Measurements from ENCODE around the gene EDC4. TPM values are rescaled to one million over a fixed set of nuclear protein-coding genes. Genes with fewer than 3 reads are reported as not detected.
"Not testable (repeated sequence)": the region's sequence is repeated elsewhere in the genome, so short reads cannot be mapped to it uniquely, and the experiment has no call there.

The EDC4 gene
- total RNA-seq, 1 donor from 2014 or later = 102 TPM

- Mint-ChIP-seq H3K9me3 (no peaks in the 10 kb centered on the region), H3K27ac (peak overlapping the region; percentile 4), H3K27me3 (ENCODE audit: low read depth) (no peaks in the 10 kb centered on the region)
Measured at GRCh38 chr16:67856927-67857546, 15.8 kb upstream of the EDC4 start.

GRCh38 chr16:67857547-67858233, 15.2 kb upstream of the EDC4 start:
- peak overlapping the region; percentile 49 for H3K27ac Mint-ChIP-seq
- no peaks in the 10 kb centered on the region for H3K9me3 Mint-ChIP-seq
- H3K36me3 Mint-ChIP-seq (ENCODE audit: low read depth) = peaks cover 17% of the 10 kb centered on the region
- no peak overlapping the region for H3K4me3 Mint-ChIP-seq (ENCODE audit: low read depth)
- intact Hi-C loops (cut with micrococcal nuclease) = no loop called here
- H3K4me1 Mint-ChIP-seq (ENCODE audit: low read depth) = peaks cover 8% of the 10 kb centered on the region
- no peaks in the 10 kb centered on the region for H3K27me3 Mint-ChIP-seq (ENCODE audit: low read depth)
- no peak for DNase-seq (ENCODE audit: low spot score)

More at GRCh38 chr16:67856927-67857546, 15.8 kb upstream of the EDC4 start:
- DNase-seq (ENCODE audit: low spot score) = no peak
- H3K4me1 Mint-ChIP-seq (ENCODE audit: low read depth) = peaks cover 8% of the 10 kb centered on the region
- peaks cover 17% of the 10 kb centered on the region for H3K36me3 Mint-ChIP-seq (ENCODE audit: low read depth)
- intact Hi-C loops (cut with micrococcal nuclease) = no loop called here
- no peak overlapping the region for H3K4me3 Mint-ChIP-seq (ENCODE audit: low read depth)

- H3K27me3 Mint-ChIP-seq (ENCODE audit: low read depth) = no peaks in the 10 kb centered on the region
- H3K27ac Mint-ChIP-seq = peak overlapping the region; percentile 45
- H3K9me3 Mint-ChIP-seq = no peaks in the 10 kb centered on the region
- H3K4me1 Mint-ChIP-seq (ENCODE audit: low read depth) = peaks cover 8% of the 10 kb centered on the region
- no peak overlapping the region for H3K4me3 Mint-ChIP-seq (ENCODE audit: low read depth)
- no peak for DNase-seq (ENCODE audit: low spot score)
- peaks cover 17% of the 10 kb centered on the region for H3K36me3 Mint-ChIP-seq (ENCODE audit: low read depth)
- intact Hi-C loops (cut with micrococcal nuclease) = no loop called here
Measured at GRCh38 chr16:67858500-67858899, 14.4 kb upstream of the EDC4 start.

DNA sequence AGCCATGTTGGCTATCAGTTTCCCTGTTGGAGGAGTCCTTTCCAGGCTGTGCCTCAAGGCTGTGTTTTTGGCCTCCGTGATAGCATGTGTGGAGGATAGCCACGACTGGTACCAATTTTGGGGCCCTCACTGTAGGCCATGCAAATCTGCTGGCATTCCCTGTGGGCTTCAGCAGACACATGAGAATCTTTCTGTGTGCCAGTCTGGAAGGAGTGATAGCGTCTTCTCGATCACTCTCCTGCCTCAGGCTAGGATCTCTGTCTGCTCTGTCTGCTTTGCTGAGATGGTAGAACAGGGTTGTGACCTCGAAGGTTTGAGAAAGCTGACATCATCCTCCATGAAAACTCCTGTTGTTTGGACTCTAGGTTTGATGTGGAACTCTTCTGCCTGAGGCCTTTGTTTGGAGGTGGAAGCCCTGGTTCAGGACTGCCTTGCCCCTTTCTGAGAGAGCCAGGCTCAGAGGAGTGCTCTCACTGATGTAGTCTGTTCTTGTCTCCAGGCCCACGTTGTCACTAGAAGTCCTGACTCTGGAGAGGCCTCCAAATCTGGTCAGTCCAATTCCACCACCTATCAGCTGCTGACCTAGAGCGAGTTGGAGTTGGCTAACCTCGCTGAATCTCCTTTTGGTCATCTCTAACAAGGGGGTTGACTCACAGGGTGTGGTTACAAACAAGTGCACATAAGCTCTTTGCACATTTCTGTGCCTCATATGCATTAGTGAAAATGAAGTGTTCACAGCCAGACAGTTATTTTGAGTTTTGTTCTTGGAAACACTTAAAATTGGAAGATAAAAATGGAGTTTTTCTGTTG, 12.1 kb upstream of the EDC4 start:
- Mint-ChIP-seq H3K4me1 (ENCODE audit: low read depth) (peaks cover 8% of the 10 kb centered on the region), H3K27me3 (ENCODE audit: low read depth) (no peaks in the 10 kb centered on the region), H3K9me3 (no peaks in the 10 kb centered on the region), H3K27ac (no peak overlapping the region), H3K36me3 (ENCODE audit: low read depth) (peaks cover 24% of the 10 kb centered on the region), H3K4me3 (ENCODE audit: low read depth) (no peak overlapping the region)
- intact Hi-C loops (cut with micrococcal nuclease) = no loop called here
- DNase-seq (ENCODE audit: low spot score) = no peak

DNA sequence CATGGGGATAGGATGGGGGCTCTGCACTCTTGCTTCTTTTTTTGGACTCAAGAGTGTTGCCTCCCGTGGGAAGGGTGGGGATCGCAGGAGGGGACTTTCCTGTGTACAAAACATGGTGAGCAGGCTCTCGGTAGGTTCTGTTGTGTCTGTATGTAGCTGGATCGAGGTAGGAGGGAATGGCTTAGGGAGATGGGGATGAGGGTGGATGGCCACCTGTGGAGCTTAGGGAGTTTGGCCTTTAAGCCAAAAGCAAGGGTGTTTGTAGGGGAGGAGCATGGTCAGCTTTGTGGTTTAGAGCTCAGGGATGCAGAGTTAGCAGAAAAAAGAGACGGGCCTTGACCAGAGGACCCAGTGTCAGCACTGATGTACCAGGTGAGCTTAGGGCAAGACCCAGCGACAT, 11.0 kb upstream of the EDC4 start:
- DNase-seq (ENCODE audit: low spot score) = no peak
- Mint-ChIP-seq H3K4me3 (ENCODE audit: low read depth) (no peak overlapping the region), H3K9me3 (no peaks in the 10 kb centered on the region), H3K36me3 (ENCODE audit: low read depth) (peaks cover 26% of the 10 kb centered on the region), H3K27ac (no peak overlapping the region), H3K4me1 (ENCODE audit: low read depth) (peaks cover 8% of the 10 kb centered on the region), H3K27me3 (ENCODE audit: low read depth) (no peaks in the 10 kb centered on the region)
- intact Hi-C loops (cut with micrococcal nuclease) = no loop called here

DNA sequence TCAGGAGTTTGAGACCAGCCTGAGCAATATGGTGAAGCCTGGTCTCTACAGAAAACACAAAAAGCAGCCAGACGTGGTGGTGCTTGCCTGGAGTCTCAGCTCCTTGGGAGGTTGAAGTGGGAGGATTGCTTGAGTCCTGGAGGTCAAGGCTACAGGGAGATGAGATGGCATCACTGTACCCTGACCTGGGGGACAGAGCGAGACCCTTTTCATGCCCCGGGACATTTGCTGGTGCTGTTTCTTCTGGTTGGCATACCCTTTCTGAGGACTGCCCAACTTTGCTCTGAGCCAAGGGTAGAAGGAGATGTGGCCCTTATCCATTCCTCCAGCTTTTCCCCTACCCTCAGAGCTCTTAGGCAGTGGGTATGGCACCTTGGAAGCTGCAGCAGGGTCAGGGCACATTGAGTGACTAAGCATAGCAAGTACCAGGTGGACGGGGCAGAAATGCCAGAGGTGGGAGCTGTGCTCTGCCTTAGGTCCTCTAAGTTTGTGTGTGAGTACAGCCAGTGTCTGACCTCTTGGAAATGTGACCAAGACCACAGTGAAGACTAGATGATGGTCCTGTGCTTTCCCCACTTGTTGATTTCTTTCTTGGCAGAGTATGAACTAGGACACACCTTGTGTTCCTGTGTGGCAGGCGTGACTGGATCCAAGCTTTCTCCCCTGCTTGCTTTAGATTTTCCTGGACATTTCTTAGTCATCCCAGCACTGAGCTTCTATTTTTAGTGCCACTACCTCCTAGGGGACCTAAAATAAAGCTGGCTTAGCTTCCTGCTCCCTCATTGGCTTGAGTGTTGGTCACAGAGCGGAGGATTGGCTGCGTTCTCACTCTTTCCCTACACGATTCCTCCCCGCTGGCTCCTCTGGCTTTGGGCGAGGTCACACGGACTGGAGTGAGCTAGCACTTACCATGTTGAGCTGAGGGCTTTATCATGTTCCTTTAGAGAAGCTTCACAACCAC, 9.9 kb upstream of the EDC4 start:
- Mint-ChIP-seq H3K9me3 (no peaks in the 10 kb centered on the region), H3K27ac (no peak overlapping the region), H3K36me3 (ENCODE audit: low read depth) (peaks cover 27% of the 10 kb centered on the region), H3K27me3 (ENCODE audit: low read depth) (no peaks in the 10 kb centered on the region), H3K4me1 (ENCODE audit: low read depth) (peaks cover 2% of the 10 kb centered on the region), H3K4me3 (ENCODE audit: low read depth) (no peak overlapping the region)
- intact Hi-C loops (cut with micrococcal nuclease) = no loop called here
- no peak for DNase-seq (ENCODE audit: low spot score)

DNA sequence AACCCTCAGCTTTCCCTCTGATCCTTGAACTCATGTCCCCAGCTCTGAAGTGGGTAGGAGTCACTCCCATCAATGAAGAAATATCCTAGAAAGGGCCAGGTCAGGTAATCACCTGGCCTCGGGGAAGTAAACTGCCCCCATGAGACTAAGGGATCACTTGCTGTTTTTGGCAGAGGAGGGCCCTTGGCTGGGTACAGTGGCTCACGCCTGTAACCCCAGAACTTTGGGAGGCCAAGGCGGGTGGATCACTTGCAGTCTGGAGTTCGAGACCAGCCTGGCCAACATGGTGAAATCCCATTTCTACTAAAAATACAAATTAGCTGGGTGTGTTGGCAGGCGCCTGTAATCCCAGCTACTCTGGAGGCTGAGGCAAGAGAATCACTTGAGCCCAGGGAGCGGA, 8.8 kb upstream of the EDC4 start:
- DNase-seq (ENCODE audit: low spot score); H3K4me1 Mint-ChIP-seq (ENCODE audit: low read depth); H3K27me3 Mint-ChIP-seq (ENCODE audit: low read depth); H3K9me3 Mint-ChIP-seq; H3K27ac Mint-ChIP-seq; H3K4me3 Mint-ChIP-seq (ENCODE audit: low read depth); intact Hi-C loops (cut with micrococcal nuclease): not testable (repeated sequence)
- H3K36me3 Mint-ChIP-seq (ENCODE audit: low read depth) = peaks cover 27% of the 10 kb centered on the region

GRCh38 chr16:67864594-67864993, 8.3 kb upstream of the EDC4 start:
- no peak overlapping the region for H3K4me3 Mint-ChIP-seq (ENCODE audit: low read depth)
- DNase-seq (ENCODE audit: low spot score) = no peak
- H3K36me3 Mint-ChIP-seq (ENCODE audit: low read depth) = peaks cover 27% of the 10 kb centered on the region
- peaks cover 2% of the 10 kb centered on the region for H3K4me1 Mint-ChIP-seq (ENCODE audit: low read depth)
- H3K9me3 Mint-ChIP-seq = no peaks in the 10 kb centered on the region
- intact Hi-C loops (cut with micrococcal nuclease) = no loop called here
- H3K27ac Mint-ChIP-seq = no peak overlapping the region
- H3K27me3 Mint-ChIP-seq (ENCODE audit: low read depth) = no peaks in the 10 kb centered on the region

- no peak for DNase-seq (ENCODE audit: low spot score)
- Mint-ChIP-seq H3K27me3 (ENCODE audit: low read depth) (no peaks in the 10 kb centered on the region), H3K4me1 (ENCODE audit: low read depth) (peaks cover 2% of the 10 kb centered on the region), H3K9me3 (no peaks in the 10 kb centered on the region), H3K4me3 (ENCODE audit: low read depth) (no peak overlapping the region), H3K27ac (no peak overlapping the region), H3K36me3 (ENCODE audit: low read depth) (peaks cover 33% of the 10 kb centered on the region)
- intact Hi-C loops (cut with micrococcal nuclease) = loop anchor here (1.0 kb wide), 1 partner anchor 49 kb away; no protein-coding TSS in a partner anchor
Measured at GRCh38 chr16:67865318-67865717, 7.5 kb upstream of the EDC4 start.

GRCh38 chr16:67868290-67868689, 4.6 kb upstream of the EDC4 start:
- Mint-ChIP-seq H3K4me1 (ENCODE audit: low read depth) (peaks cover 3% of the 10 kb centered on the region), H3K27me3 (ENCODE audit: low read depth) (no peaks in the 10 kb centered on the region), H3K27ac (no peak overlapping the region), H3K9me3 (no peaks in the 10 kb centered on the region), H3K4me3 (ENCODE audit: low read depth) (no peak overlapping the region), H3K36me3 (ENCODE audit: low read depth) (peaks cover 30% of the 10 kb centered on the region)
- no peak for DNase-seq (ENCODE audit: low spot score)
- intact Hi-C loops (cut with micrococcal nuclease) = no loop called here

DNA sequence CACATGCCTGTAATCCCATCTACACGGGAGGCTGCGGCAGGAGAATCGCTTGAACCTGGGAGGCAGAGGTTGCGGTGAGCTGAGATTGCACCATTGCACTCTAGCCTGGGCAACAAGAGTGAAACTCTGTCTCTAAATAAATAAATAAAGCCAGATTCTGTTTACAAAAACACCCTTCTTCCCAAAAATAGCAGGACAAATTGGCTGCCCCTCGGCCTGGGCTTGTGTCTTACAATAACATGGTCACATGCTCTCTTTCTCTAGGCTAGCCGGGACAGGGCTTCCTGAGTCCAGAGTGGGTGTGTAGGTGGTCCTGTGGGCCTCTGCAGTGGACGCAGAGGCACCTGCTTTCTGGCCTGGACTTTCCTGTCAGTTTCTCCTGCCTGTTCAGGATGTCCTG, 3.2 kb upstream of the EDC4 start:
- Mint-ChIP-seq H3K4me3 (ENCODE audit: low read depth) (no peak overlapping the region), H3K36me3 (ENCODE audit: low read depth) (peaks cover 28% of the 10 kb centered on the region), H3K4me1 (ENCODE audit: low read depth) (peaks cover 13% of the 10 kb centered on the region), H3K27ac (no peak overlapping the region), H3K9me3 (no peaks in the 10 kb centered on the region), H3K27me3 (ENCODE audit: low read depth) (no peaks in the 10 kb centered on the region)
- intact Hi-C loops (cut with micrococcal nuclease) = no loop called here
- no peak for DNase-seq (ENCODE audit: low spot score)

DNA sequence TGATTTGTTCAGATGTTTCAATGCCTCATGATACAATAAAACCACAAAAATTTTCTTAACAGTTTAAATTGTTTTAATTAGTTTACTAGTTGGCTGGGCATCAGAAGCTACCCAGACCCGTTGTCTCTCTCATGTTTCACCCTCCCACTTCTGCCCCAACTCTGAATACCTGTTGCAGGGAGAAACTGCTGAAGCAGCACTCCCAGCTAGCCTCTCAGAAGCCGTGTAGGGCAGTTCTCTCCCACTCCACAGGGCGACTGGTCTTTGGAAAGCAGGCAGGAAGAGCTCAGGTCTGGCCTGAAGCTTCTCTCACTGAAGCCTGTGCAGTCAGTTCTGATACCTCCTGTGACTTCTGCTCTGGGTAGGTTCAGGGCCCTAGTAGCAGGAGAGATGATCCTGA, 1.6 kb upstream of the EDC4 start:
- intact Hi-C loops (cut with micrococcal nuclease) = no loop called here
- no peak for DNase-seq (ENCODE audit: low spot score)
- Mint-ChIP-seq H3K4me1 (ENCODE audit: low read depth) (peaks cover 21% of the 10 kb centered on the region), H3K27me3 (ENCODE audit: low read depth) (no peaks in the 10 kb centered on the region), H3K27ac (no peak overlapping the region), H3K9me3 (no peaks in the 10 kb centered on the region), H3K36me3 (ENCODE audit: low read depth) (peaks cover 25% of the 10 kb centered on the region), H3K4me3 (ENCODE audit: low read depth) (no peak overlapping the region)
